Neural crest cell (in vitro differentiated cells): ENCODE measurements around the gene AXDND1. TPM values are rescaled to one million over a fixed set of nuclear protein-coding genes. Genes with fewer than 3 reads are reported as not detected.
"Not testable (repeated sequence)": the region's sequence is repeated elsewhere in the genome, so short reads cannot be mapped to it uniquely, and the experiment has no call there.

Experiments used
- DNase-seq: peaks from one replicate; pipeline ENCODE4 v3.0.0; 2021; ENCODE audit warnings: low read depth, mixed read lengths, low spot score
- H3K27ac Mint-ChIP-seq: one replicate; pipeline ENCODE4 v1.8.0; 2021; ENCODE audit warnings: mild to moderate bottlenecking, mixed read lengths; ENCODE audit not compliant: unreplicated experiment
- H3K27me3 Mint-ChIP-seq: 2 replicates; pipeline ENCODE4 v1.8.0; 2021; ENCODE audit warnings: low read depth, mild to moderate bottlenecking, mixed read lengths
- H3K36me3 Mint-ChIP-seq: 2 replicates; pipeline ENCODE4 v1.8.0; 2021; ENCODE audit warnings: low read depth, mild to moderate bottlenecking, mixed read lengths
- H3K4me1 Mint-ChIP-seq: 2 replicates; pipeline ENCODE4 v1.8.0; 2021; ENCODE audit warnings: mixed read lengths
- H3K4me3 Mint-ChIP-seq: one replicate; pipeline ENCODE4 v1.8.0; 2021; ENCODE audit warnings: mild to moderate bottlenecking, mixed read lengths
- H3K9me3 Mint-ChIP-seq: 2 replicates; pipeline ENCODE4 v1.8.0; 2021; ENCODE audit warnings: mixed read lengths
- total RNA-seq: library from RNA; stranded (reverse); gene quantifications from 2 replicates; pipeline ENCODE4 v1.2.1, GENCODE V29; 2021
- TF ChIP-seq, protein P1 (sequence below): fragments of 200-600 bp; sonication (generic); conservative IDR thresholded peaks from 2 replicates; pipeline ENCODE4 v1.5.0; 2021; ENCODE audit warnings: antibody characterized with exemption, mild to moderate bottlenecking

The AXDND1 gene
- total RNA-seq, 1 donor from 2014 or later = 0.86 TPM

DNA sequence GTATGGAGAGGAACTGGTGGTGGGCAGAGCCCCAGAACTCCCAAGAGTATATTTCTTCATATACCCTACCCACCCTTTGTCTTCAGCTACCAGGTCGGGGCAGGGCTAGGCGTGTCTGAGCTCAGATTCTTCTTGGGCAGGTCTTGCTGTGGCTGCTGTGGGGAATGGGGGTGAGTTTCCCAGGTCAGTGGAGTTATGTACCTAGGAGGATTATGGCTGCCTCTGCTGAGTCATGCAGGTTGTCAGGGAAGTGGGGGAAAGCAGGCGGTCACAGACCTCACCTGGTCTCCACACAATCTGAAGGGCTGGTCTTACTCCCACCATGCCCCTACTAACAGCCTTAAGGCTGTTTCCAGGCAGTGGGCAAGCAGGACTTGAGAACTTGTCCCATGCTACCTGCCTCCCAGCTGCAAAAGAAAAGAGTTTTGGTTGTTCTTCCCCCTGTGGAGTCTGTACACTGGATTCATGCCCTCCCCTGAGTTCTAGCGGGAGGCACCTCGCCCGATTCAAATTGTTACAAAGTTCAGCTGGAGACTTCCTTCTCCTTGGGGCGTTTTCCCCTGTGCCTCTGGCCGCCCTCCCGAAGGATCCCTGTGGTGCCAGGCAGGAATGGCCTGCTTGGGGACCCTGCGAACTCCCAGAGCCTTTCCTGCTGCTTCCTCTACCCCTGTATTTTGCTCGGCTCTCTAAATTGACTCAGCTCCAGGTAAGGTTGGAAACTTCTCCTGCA lies 151.4 kb downstream of the AXDND1 start:
- Mint-ChIP-seq H3K27ac (no peak overlapping the region), H3K27me3 (peaks cover 28% of the 10 kb centered on the region), H3K4me3 (no peak overlapping the region), H3K4me1 (no peaks in the 10 kb centered on the region), H3K9me3 (peaks cover 16% of the 10 kb centered on the region), H3K36me3 (peaks cover 3% of the 10 kb centered on the region)
- TF ChIP-seq, protein P1, sequence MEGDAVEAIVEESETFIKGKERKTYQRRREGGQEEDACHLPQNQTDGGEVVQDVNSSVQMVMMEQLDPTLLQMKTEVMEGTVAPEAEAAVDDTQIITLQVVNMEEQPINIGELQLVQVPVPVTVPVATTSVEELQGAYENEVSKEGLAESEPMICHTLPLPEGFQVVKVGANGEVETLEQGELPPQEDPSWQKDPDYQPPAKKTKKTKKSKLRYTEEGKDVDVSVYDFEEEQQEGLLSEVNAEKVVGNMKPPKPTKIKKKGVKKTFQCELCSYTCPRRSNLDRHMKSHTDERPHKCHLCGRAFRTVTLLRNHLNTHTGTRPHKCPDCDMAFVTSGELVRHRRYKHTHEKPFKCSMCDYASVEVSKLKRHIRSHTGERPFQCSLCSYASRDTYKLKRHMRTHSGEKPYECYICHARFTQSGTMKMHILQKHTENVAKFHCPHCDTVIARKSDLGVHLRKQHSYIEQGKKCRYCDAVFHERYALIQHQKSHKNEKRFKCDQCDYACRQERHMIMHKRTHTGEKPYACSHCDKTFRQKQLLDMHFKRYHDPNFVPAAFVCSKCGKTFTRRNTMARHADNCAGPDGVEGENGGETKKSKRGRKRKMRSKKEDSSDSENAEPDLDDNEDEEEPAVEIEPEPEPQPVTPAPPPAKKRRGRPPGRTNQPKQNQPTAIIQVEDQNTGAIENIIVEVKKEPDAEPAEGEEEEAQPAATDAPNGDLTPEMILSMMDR = no peak
- no peak for DNase-seq

DNA sequence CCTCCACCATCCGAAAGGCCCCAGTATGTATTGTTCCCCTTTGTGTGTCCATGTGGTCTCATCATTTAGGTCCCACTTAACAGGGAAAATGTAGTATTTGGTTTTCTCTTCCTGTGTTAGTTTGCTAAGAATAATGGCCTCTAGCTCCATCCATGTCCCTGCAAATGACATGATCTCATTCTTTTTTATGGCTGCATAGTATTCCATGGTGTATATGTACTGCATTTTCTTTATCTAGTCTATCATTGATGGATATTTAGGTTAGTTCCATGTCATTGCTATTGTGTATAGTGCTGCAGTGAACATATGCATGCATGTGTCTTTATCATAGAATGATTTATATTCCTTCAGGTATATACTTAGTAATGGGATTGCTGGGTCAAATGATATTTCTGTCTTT lies 152.8 kb downstream of the AXDND1 start:
- Mint-ChIP-seq H3K9me3 (peaks cover 13% of the 10 kb centered on the region), H3K27me3 (peaks cover 20% of the 10 kb centered on the region)
- not testable (repeated sequence) for H3K4me1 Mint-ChIP-seq, H3K36me3 Mint-ChIP-seq, DNase-seq, H3K4me3 Mint-ChIP-seq, H3K27ac Mint-ChIP-seq

DNA sequence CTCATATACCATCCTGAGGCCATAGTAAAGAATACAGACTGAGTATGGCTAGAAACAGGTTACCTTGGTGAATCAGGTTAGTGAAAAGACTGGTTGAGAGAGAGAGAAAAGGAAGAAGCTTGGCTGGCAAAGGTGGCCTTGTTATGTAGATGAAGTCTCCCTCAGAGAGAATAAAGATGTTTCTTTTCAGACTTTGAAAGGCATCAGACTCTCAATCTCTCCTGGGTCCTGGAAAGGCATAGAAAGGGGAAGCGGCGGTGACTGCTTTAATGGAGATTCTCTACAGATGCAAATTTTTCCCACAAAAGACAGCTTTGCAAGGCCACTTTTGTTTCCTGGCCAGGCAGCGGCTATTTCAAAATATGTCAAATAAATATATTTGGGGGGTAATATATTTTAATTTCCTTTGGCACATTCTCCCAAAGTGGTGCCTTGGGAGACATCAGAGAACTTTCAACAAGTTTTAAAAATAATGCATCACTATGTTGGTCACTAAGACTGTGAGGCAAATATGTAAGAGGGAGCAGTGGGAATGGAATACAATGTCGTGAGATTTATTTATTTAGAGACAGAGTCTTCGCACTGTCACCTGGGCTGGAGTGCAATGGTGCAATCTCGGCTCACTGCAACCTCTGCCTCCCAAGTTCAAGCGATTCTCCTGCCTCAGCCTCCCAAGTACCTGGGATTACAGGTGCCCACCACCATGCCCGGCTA lies 163.9 kb downstream of the AXDND1 start:
- Mint-ChIP-seq H3K9me3 (peaks cover 4% of the 10 kb centered on the region), H3K4me3 (no peak overlapping the region), H3K36me3 (peaks cover 2% of the 10 kb centered on the region), H3K27ac (no peak overlapping the region), H3K4me1 (peaks cover 15% of the 10 kb centered on the region), H3K27me3 (peaks cover 10% of the 10 kb centered on the region)
- no peak for DNase-seq
- TF ChIP-seq, protein P1 = no peak

DNA sequence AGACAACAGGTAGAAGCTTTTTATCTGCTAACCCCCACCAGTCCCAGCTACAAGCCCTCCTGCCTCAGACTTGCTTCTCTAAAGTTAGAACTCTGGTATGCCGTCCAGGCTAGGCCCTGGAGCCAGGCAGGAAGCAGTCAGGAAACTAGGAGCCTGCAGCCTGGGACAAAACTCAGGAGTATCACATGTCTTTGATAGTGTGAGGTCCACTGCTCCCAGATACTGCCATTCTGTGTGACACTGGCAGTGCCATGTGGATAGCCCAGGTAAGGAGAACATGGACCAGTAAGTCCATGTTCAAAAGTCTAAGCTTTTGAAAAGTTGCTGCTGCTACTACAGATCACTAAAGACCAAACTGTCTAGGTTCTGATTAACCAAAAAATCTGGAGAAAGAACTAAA lies 164.6 kb downstream of the AXDND1 start:
- no peak for DNase-seq
- Mint-ChIP-seq H3K36me3 (peaks cover 4% of the 10 kb centered on the region), H3K27ac (no peak overlapping the region), H3K4me1 (peaks cover 11% of the 10 kb centered on the region), H3K4me3 (no peak overlapping the region), H3K27me3 (peaks cover 13% of the 10 kb centered on the region), H3K9me3 (peaks cover 7% of the 10 kb centered on the region)
- TF ChIP-seq, protein P1 = no peak

DNA sequence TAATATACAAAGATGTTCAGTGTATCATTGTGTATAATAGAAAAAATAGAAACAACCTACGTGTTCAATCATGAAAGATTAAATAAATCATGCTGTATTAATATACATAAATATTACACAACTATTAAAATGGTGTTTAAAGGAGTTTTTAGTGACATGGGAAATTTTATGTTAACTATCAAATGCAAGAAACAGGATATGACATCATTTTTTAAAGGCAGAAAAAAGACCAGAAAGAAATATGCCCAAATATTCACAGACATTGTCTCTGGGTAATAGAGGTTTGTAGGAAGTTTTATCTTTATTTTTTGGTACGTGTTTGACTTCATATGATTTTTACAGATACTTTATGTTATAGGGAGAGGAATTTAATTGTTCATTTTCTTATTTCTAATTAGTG lies 176.0 kb downstream of the AXDND1 start:
- Mint-ChIP-seq H3K27me3 (peaks cover 4% of the 10 kb centered on the region), H3K9me3 (peaks cover 3% of the 10 kb centered on the region), H3K27ac (no peak overlapping the region), H3K4me3 (no peak overlapping the region), H3K4me1 (no peaks in the 10 kb centered on the region), H3K36me3 (no peaks in the 10 kb centered on the region)
- TF ChIP-seq, protein P1 = no peak
- no peak for DNase-seq

DNA sequence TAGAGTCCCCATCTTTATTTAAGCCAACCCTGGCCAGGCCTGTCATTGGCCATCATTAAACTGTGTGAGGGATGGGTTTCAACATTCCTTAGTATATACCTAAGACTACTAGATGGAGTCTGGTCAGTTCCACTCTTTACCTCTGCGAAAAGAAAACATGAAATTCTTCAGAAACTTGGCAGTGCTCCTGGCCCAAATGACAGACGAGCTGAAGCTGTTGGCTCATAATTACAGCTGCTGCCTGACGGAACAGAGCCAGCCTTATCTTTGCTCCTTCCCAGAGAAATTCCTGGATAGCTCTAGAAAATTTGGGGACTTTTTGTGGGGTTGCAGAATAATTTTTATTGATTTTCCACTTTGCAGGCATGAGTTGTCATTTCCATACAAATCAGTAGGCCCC lies 179.6 kb downstream of the AXDND1 start:
- no peaks in the 10 kb centered on the region for H3K36me3 Mint-ChIP-seq
- no peaks in the 10 kb centered on the region for H3K4me1 Mint-ChIP-seq
- no peaks in the 10 kb centered on the region for H3K27me3 Mint-ChIP-seq
- no peaks in the 10 kb centered on the region for H3K9me3 Mint-ChIP-seq
- H3K27ac Mint-ChIP-seq = no peak overlapping the region
- TF ChIP-seq, protein P1 = no peak
- no peak for DNase-seq
- no peak overlapping the region for H3K4me3 Mint-ChIP-seq
